Subcutaneous preadipocyte (primary cell): ENCODE data around the gene TBC1D14. TPM values are rescaled to one million over a fixed set of nuclear protein-coding genes. Genes with fewer than 3 reads are reported as not detected.

Experiments
- total RNA-seq: library from RNA; depleted of rRNA; stranded (reverse); fragments of >200 nt; gene quantifications from 2 replicates; pipeline ENCODE4 v1.2.3, GENCODE V29; 2012

Gene TBC1D14, protein sequence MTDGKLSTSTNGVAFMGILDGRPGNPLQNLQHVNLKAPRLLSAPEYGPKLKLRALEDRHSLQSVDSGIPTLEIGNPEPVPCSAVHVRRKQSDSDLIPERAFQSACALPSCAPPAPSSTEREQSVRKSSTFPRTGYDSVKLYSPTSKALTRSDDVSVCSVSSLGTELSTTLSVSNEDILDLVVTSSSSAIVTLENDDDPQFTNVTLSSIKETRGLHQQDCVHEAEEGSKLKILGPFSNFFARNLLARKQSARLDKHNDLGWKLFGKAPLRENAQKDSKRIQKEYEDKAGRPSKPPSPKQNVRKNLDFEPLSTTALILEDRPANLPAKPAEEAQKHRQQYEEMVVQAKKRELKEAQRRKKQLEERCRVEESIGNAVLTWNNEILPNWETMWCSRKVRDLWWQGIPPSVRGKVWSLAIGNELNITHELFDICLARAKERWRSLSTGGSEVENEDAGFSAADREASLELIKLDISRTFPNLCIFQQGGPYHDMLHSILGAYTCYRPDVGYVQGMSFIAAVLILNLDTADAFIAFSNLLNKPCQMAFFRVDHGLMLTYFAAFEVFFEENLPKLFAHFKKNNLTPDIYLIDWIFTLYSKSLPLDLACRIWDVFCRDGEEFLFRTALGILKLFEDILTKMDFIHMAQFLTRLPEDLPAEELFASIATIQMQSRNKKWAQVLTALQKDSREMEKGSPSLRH
- total RNA-seq = 28.3 and 32.3 TPM in 2 replicates

DNA sequence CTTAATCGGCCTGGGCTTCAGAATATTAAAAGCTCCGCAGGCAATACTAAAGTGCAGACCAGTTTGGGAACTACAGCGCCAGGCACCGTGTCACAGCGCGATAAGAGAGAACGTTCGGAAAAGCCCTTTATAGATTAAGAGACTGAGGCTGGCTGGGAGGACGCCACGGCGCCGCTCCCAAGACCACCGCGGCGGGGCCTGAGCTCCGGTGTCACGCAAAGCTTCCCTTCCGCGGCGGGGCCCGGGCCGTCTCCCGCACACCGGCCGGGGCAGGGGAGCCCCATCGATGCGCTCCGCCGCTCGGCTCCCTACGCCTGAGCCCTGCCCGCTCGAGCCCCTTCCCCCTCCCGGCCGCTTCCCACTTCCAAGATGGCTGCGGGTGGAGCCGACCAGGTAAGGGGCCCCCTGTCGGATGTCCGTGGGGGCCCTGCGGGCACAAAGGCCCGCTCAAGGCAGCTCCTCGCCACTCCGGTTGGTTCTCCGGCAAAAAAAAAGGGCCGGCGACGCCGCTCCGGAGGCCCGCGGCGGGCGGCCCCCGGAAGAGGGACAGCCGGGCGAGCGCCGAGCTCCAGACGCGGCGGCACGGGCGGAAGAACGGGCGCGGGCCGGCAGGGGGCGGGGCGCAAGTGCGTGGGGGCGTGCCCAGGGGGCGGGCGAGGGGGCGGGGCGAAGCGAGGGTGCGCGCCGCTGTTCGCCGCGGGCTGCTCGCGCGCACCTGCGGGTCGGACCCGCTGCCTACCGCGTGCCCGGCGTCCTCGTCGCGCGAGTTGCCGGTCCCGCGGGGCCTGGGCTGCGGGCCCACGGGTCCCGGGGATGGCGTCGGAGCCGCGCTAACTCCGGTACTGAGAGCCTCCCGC lies at the start of gene TBC1D14:
TBC1D14 (plus strand) TSS at position 714 of the 857 bp plus-strand sequence. CDS start 13,564 bp downstream, outside the sequence.

DNA sequence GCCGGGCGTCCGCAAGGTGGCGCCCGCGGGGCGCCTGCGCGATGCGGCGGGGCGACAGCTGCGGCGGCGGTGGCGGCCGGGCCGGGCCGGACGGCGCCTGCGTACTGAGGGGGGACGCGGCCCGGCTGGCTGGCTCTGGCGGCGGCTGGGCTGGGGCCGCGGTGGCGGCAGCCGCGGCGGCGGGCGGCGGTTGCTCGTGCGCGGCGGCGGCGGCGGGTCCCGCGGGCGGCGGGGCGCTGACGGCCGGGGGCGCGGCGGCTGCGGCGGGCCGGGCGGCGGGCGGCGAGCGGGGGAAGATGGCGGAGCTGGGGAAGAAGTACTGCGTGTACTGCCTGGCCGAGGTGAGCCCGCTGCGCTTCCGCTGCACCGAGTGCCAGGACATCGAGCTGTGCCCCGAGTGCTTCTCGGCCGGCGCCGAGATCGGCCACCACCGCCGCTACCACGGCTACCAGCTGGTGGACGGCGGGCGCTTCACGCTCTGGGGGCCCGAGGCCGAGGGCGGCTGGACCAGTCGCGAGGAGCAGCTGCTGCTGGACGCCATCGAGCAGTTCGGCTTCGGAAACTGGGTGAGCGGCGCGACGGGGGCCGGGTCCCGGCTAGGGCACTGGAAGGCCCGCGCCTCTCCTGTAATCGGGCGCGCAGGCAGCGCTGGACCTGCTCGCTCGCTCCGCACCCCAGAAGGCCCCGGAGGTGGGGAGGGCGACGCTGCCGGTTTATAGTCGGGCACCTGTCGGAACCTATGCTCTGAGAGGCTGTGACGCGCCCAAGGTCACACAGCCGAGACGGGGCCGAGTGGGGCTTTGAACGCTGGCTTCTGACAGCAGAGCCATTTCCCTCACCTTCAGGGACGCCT lies 133.9 kb downstream of the TBC1D14 start, which contains the start of gene TADA2B:
TADA2B (plus strand) TSS at position 89 of the 853 bp plus-strand sequence; CDS start at position 297, 208 bp downstream.

DNA sequence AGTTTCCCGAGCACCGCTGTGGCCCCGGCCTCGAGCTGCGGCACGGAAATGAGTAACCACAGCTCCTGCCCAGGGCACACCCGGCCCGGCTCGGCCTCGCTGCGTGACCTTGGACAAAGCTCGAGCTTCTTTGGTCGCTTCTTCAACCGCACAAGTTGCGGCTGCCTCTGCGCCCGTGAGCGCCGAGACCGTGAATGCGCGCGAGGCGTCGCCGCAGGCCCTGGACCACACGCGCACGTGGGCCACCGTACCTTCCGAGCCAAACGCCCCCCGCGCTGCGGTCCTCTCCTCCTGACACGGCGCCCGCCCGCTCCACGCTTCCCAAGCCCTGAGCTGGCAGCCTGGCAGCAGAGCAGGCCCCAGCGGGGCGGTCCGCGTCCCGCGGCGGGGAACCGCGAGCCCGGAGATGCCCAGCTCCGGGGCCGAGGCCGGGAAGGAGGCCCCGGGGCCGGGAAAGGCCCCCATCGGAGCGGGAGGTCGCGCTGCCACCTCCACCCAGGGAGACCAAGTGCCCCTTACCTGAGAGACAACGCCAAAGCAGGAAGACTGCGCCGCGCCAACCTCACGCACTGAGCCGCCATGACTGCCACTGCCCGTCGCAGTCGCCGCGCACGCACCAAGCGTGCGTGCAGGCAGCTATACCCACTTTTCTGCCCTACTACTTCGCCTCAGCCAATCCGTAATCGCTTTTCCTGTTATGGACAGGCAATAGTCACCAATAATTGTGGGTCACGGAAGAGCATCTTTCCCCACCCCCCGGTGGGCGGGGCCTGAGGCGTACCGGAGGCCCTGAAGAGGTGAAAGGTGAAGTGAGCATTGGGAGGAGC lies 158.0 kb downstream of the TBC1D14 start, which contains the start of gene GRPEL1:
GRPEL1 (minus strand) TSS at position 613 of the 827 bp plus-strand sequence; CDS start at position 581, 32 bp downstream.

Other genes starting within 250 kb of the TBC1D14 start
- gene S100P, start 215.9 kb upstream of the TBC1D14 start, total RNA-seq = 0.20 TPM in 1 of 2 replicates, not detected in the other
- gene MRFAP1L1, start 200.0 kb upstream of the TBC1D14 start, total RNA-seq = 29.0 and 29.7 TPM in 2 replicates
- 9.4 and 11.8 TPM in 2 replicates for gene BLOC1S4, start 193.7 kb upstream of the TBC1D14 start, total RNA-seq
- gene KIAA0232, start 127.1 kb upstream of the TBC1D14 start, total RNA-seq = 11.0 and 16.0 TPM in 2 replicates
- gene TADA2B, start 133.5 kb downstream of the TBC1D14 start, total RNA-seq = 9.6 and 9.9 TPM in 2 replicates
- 32.7 and 33.4 TPM in 2 replicates for gene GRPEL1, start 158.2 kb downstream of the TBC1D14 start, total RNA-seq